ENCODE measurements around the gene OR10X1. TPM values are rescaled to one million over a fixed set of nuclear protein-coding genes. Genes with fewer than 3 reads are reported as not detected.

The OR10X1 gene
- total and polyA plus RNA-seq, 2 of the 4 experiments (the other 2 are of a cell fraction), result not detected

DNA sequence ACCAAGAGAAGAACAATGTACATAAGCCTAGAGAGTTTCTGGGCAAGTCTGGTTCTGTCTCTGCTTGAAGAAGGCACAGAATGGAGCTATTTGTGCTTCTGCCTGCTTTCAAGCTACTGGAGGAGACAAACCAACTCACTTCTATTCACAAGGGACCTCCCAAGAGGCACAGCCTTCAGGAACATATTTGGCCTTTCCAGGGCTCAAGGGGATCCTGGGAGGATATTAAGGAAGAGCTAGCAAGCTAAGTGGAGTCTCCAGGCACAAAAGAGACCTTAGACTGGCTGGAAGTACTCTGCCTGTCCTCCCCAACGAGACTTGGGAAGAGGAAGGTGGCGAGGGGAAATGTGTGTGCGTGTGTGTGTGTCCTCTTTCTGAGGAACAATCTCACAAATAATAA is 25.3 kb downstream of the OR10X1 start, which contains the start of gene OR6Y1:
Gene OR6Y1 (minus strand): TSS at position 54 of the 400 bp plus-strand sequence. CDS start 6,300 bp downstream, outside the sequence.
- ATAC-seq (ENCODE audit: low read depth), result no peak
- no peak within 1 kb of the TSS for H2AK9ac ChIP-seq (replicated peaks; ENCODE audit: low read depth, low read length, poor library complexity)
- H3K27me3 ChIP-seq (ENCODE audit: control insufficient read depth, insufficient read depth, low read length), result no peaks in the 10 kb centered on the region
- H2AK5ac ChIP-seq (ENCODE audit: low read depth, low read length), result no peak within 1 kb of the TSS
- no peak within 1 kb of the TSS for H3K23ac ChIP-seq (ENCODE audit: low read depth, low read length)
- ChIA-PET CTCF (no interaction called here), POLR2A (ENCODE audit: unreplicated experiment) (no interaction called here)
- no peak within 1 kb of the TSS for H3K4me2 ChIP-seq (ENCODE audit: low read depth, low read length)
- no peak within 1 kb of the TSS for H3K27ac ChIP-seq (ENCODE audit: insufficient read depth, low read length)
- H4K5ac ChIP-seq (ENCODE audit: low read depth, low read length), result no peak within 1 kb of the TSS
- 0 out of 2 replicates have a peak, but pooled peaks cover 2% of the 10 kb centered on the region for H3K9me3 ChIP-seq (ENCODE audit: control insufficient read depth, insufficient read depth, low read length)
- H3K56ac ChIP-seq (ENCODE audit: extremely low read depth, insufficient read depth, low read length), result no peak within 1 kb of the TSS
- no TSS peak for BruUV-seq (replicated peaks)
- H4K91ac ChIP-seq (ENCODE audit: insufficient read depth, low read depth, low read length), result no peak within 1 kb of the TSS
- H2BK120ac ChIP-seq (ENCODE audit: low read depth, low read length), result no peak within 1 kb of the TSS
- no peaks in the 10 kb centered on the region for H3K79me1 ChIP-seq (ENCODE audit: low read depth in 1 of 2, low read length in 2 of 2)
- no peak within 1 kb of the TSS for H3K9ac ChIP-seq (ENCODE audit: low read depth, low read length)
- TF ChIP-seq, protein P1, sequence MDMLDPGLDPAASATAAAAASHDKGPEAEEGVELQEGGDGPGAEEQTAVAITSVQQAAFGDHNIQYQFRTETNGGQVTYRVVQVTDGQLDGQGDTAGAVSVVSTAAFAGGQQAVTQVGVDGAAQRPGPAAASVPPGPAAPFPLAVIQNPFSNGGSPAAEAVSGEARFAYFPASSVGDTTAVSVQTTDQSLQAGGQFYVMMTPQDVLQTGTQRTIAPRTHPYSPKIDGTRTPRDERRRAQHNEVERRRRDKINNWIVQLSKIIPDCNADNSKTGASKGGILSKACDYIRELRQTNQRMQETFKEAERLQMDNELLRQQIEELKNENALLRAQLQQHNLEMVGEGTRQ (IDR thresholded peaks at IDR 0.05; ENCODE audit: low read depth, low read length), result no peak
- no peak for TF ChIP-seq MAZ (IDR thresholded peaks at IDR 0.05; ENCODE audit: borderline replicate concordance, low read depth, low read length)
- TF ChIP-seq MAFK (IDR thresholded peaks at IDR 0.05; ENCODE audit: low read depth, low read length), result no peak
- TF ChIP-seq POLR2A (IDR thresholded peaks at IDR 0.05; ENCODE audit: low read depth, low read length), result no peak
- WGBS, 2 experiments (ENCODE audit: extremely low coverage in 2 of 2, insufficient read length in 1 of 2), result no CpG with 5 or more reads among the region's 3 CpGs
- no peak within 1 kb of the TSS for H2BK20ac ChIP-seq (ENCODE audit: low read depth, low read length)
- intact Hi-C loops (cut with micrococcal nuclease) (no loop called here), in situ Hi-C loops (cut with MboI; ENCODE audit: low sequenced_read_pairs) (no loop called here), dilution Hi-C loops (cut with HindIII; ENCODE audit: low sequenced_read_pairs, unreplicated experiment) (no loop called here)
- no peak within 1 kb of the TSS for H3K4ac ChIP-seq (ENCODE audit: low read depth, low read length)
- H2BK15ac ChIP-seq (ENCODE audit: low read depth, low read length), result no peak within 1 kb of the TSS
- H3K18ac ChIP-seq (ENCODE audit: low read depth, low read length), result no peak within 1 kb of the TSS
- no peak within 1 kb of the TSS for H2BK5ac ChIP-seq (ENCODE audit: low read depth, low read length, poor library complexity, severe bottlenecking)
- H3K4me1 ChIP-seq (ENCODE audit: control insufficient read depth, insufficient read depth, low read length), result no peaks in the 10 kb centered on the region
- H2AFZ ChIP-seq (replicated peaks; ENCODE audit: low read length, poor library complexity), result no peak within 1 kb of the TSS
- no peaks in the 10 kb centered on the region for H3K9me1 ChIP-seq (ENCODE audit: insufficient read depth, low read length)
- H3K4me3 ChIP-seq (ENCODE audit: insufficient read depth, low read depth, low read length), result no peak within 1 kb of the TSS
- H4K8ac ChIP-seq (ENCODE audit: low read depth in 2 of 2, low read length in 2 of 2), result no peak within 1 kb of the TSS
- no peaks in the 10 kb centered on the region for H4K20me1 ChIP-seq (ENCODE audit: insufficient read depth, low read length)
- no peak within 1 kb of the TSS for H3K14ac ChIP-seq (replicated peaks; ENCODE audit: low read depth, low read length)
- DNase-seq, result no peak
- no peaks in the 10 kb centered on the region for H3K36me3 ChIP-seq (ENCODE audit: control insufficient read depth, insufficient read depth, low read length)
